GM12891 (cell line): ENCODE data around the gene ZNF592.

Experiments
- DNase-seq: peaks from one replicate; pipeline ENCODE4 v3.0.0; 2011; ENCODE audit warnings: low spot score; ENCODE audit not compliant: insufficient read length
- FAIRE-seq: peaks from 2 replicates; lab custom pipeline; 2011; peaks lifted over from hg19 to GRCh38; lab: Jason Lieb, UNC
- PAX5 ChIP-seq: IDR thresholded peaks from 2 replicates; pipeline ENCODE4 v1.6.1; 2011; ENCODE audit warnings: low read length, moderate library complexity, mild to moderate bottlenecking; ENCODE audit not compliant: insufficient read depth, severe bottlenecking
- POLR2A ChIP-seq: IDR thresholded peaks from 2 replicates; pipeline ENCODE4 v1.6.1; 2011; ENCODE audit warnings: low read depth, low read length, control low read depth
- POLR2AphosphoS5 ChIP-seq: IDR thresholded peaks from 2 replicates; pipeline ENCODE4 v1.6.1; 2011; ENCODE audit warnings: low read depth, low read length, control low read depth
- POU2F2 ChIP-seq: IDR thresholded peaks from 2 replicates; pipeline ENCODE4 v1.6.1; 2011; ENCODE audit warnings: low read depth, mild to moderate bottlenecking, control low read depth, low read length, moderate library complexity
- SPI1 ChIP-seq: IDR thresholded peaks from 2 replicates; pipeline ENCODE4 v1.6.1; 2011; ENCODE audit warnings: low read depth, low read length, control low read depth
- TAF1 ChIP-seq: IDR thresholded peaks from 2 replicates; pipeline ENCODE4 v1.6.1; 2011; ENCODE audit warnings: low read depth, low read length, control low read depth

The ZNF592 gene

DNA sequence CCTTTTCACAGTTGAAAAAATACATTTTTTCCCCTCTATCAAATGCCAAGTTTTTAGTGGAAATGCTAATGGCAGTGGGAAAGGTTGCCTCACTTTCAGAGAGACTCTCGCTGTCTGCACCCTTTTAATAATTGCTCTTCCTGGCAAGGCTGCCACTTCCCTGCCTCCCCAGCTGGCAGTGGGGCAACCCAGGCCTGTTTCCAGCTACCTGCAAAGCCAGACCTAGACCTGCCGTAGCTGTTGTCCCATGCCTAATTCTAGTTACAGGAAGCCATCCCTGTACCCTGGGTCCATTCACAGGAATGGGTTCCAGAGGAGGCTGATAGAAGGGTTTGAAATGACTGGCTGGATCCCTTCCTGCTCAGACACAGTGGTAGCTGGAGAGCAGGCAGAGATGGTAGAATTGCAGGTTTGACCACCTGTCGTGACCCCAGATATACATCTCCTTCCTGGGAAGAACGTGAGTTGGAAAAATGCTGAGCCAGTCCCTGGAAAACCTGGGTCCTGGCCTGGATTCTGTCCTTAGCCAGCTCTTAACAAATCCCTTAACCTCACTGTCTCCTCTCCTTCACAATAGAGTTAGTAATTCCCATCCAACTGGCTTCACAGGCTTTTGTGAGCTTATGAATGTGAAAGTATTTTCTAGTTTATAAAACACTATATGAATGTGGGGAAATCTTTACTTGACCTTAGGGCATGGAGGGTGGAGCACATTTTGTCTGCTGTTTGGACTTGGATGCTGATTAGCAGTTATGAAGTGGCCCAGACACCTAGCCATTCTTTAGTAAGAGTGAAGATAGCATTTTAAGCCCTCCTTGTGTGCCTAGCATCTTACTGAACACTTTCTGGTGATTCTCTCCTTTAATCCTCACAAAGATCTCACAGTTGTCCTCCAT is 55.9 kb downstream of the ZNF592 start:
- DNase-seq (no peak), FAIRE-seq (no peak)
- TF ChIP-seq POU2F2, result no peak
- TF ChIP-seq TAF1, result no peak
- TF ChIP-seq PAX5, result no peak
- no peak for TF ChIP-seq POLR2A
- no peak for TF ChIP-seq POLR2AphosphoS5
- TF ChIP-seq SPI1, result no peak

DNA sequence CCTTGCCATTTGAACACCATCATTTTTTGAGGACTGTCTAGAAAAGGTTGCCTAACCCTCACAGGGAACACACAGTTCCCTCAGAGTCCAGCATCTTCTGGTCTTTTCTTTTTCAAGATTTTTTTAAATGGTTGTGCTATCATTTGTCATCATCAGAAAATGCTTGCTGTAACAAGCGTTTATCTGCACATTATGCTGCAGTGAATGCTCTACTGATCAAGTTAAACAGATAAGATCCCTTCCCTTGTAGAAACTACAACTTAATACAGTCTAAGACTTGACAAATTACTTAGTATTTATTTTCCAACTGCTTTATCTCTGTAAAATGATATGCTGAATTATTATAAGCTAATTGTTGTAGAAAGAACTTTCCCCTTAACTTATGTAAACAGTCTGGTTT is 56.8 kb downstream of the ZNF592 start:
- FAIRE-seq (no peak), DNase-seq (no peak)

DNA sequence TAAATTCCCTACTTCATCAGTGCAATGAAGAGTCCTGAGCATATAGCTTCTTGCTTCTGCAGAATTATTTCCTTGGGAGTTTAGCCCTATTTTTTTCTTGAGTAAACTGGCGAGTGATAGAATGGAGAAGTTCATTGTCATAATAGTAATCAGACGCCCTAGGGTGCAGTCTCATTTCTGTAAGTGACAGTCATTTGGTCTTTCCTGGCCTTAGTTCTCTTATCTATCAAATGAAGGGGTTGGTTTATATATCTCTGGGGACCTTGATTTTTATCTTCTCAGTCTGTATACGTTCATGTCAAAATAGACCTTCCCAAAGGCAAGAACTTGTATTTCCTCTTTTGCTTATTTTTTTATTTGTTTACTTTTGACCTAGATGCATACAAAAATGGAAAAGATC is 58.8 kb downstream of the ZNF592 start:
- DNase-seq, result no peak
- TF ChIP-seq TAF1 (no peak), POU2F2 (no peak), SPI1 (no peak), PAX5 (no peak), POLR2A (no peak)
- FAIRE-seq, result no peak

More for the DNA sequence above, 56.8 kb downstream of the ZNF592 start:
- TF ChIP-seq TAF1 (no peak), POLR2AphosphoS5 (no peak), PAX5 (no peak), POLR2A (no peak), SPI1 (no peak), POU2F2 (no peak)

DNA sequence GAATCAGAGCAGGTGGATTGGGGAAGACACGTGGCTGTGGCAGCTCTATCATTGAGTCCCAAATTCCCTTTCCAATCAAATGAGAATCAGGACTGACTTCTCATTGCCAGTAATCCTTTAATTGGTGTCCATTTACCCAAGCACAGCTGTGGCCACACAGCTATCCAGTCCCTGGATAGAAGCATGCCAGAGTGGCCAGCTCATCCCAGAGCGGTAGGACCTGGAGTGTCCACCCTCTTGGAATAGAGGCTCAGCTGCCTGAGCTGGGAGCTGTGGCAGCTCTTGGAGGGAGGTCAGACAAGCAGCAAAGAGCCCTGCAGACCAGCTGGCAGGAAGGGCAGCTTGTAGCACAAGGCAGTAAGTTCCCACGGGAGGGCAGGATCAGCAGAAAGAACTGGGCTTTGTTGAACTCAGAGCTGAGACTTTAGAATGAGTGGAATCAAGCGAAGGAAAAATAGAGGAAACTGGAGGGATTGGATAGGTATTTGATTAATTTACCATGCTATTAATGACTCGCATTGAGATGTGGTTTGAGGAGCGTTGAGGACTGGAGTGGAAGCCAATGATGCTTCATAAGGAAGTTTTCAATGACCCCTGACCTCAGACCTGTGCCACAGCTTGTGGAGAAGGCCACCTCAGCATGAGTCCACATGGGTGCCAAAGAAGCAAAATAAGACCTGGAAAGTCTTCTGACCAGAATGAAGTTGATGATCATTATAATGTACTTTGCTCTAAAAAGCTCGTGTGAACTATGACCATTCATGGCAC is 61.9 kb downstream of the ZNF592 start:
- no peak for DNase-seq
- TF ChIP-seq PAX5, result no peak
- no peak for TF ChIP-seq SPI1
- TF ChIP-seq POLR2AphosphoS5, result no peak
- no peak for TF ChIP-seq POU2F2
- TF ChIP-seq TAF1, result no peak
- TF ChIP-seq POLR2A, result no peak
- FAIRE-seq, result no peak

DNA sequence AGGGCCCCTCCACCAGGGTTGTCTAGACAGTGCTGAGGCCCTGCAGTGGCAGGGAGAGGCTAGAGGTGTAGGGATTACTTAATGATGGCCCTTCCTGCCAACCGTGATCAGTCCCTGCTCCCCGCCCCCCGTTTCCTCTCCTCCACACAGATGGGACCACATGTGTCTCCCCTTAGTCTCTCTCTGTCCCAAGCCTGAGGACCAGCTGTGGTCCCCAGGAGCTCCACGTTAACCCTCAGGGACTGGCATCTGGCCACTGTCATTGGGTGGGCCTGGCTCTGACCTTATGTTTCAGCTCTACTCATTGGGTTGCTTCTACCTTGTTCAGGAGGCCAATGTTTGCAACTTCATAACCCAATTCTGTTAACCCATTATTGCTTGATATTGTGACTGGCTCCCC is 62.8 kb downstream of the ZNF592 start:
- no peak for TF ChIP-seq PAX5
- no peak for TF ChIP-seq POU2F2
- TF ChIP-seq POLR2A, result no peak
- TF ChIP-seq SPI1, result no peak
- TF ChIP-seq TAF1, result no peak
- no peak for TF ChIP-seq POLR2AphosphoS5
- DNase-seq, result no peak
- no peak for FAIRE-seq

DNA sequence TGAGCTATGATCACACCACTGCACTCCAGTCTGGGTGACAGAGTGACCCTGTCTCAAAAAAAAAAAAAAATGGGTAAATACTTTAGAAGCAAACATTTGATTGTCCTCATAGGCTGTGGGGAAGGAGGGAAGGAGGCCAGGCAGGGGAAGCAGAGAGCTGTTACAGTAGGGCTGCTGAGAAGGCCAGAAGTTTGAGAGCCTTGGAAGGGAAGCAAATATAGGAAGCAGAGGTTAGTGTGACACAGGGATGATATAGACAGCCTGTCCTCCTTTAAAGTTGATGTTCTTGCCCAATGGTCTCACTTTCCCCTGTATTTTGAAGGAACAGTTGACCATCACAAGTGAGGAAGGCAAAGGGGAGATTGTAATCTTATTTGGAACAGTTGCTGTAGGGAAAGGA is 63.4 kb downstream of the ZNF592 start:
- DNase-seq, result no peak
- no peak for FAIRE-seq
- no peak for TF ChIP-seq POLR2AphosphoS5
- no peak for TF ChIP-seq PAX5
- TF ChIP-seq TAF1, result no peak
- no peak for TF ChIP-seq POU2F2
- TF ChIP-seq SPI1, result no peak
- no peak for TF ChIP-seq POLR2A

DNA sequence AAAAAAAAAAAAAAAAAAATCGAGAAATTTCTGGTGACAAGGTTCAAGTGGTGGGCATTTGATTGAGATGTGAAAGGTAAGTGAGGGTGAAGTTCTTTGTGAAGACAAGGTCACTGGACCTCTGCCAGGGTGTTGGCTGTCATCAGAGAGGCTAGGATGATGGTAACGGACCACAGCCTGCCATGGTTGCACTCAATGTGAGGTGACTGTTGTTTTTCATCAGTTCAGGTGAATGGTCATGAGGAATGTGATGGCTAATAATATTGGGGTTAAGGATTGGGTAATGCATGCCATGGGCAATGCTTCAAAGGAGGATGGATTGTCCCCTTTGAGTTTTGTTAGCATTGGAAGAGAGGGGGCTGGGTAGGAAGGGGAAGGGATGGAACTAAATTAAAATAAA is 64.5 kb downstream of the ZNF592 start:
- FAIRE-seq (peak; percentile 23), DNase-seq (no peak)
- TF ChIP-seq POLR2AphosphoS5 (no peak), TAF1 (no peak), POLR2A (no peak), SPI1 (no peak)

DNA sequence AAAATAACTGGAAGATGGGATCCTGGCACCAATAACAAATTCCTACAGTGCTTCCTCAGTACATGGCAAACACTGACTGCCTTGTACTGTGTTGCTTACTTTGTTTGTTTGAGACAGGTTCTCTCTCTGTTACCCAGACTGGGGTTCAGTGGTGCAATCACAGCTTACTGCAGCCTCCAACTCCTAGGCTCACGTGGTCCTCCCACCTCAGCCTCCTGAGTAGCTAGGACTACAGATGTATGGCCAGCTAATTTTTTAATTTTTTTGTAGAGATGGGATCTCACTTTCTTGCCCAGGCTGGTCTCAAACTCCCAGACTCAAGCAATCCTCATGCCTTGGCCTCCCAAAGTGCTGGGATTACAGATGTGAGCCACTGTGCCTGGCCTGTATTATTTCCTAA is 65.0 kb downstream of the ZNF592 start:
- no peak for TF ChIP-seq POLR2AphosphoS5
- no peak for TF ChIP-seq PAX5
- no peak for TF ChIP-seq SPI1
- no peak for TF ChIP-seq POLR2A
- TF ChIP-seq POU2F2, result no peak
- no peak for TF ChIP-seq TAF1
- DNase-seq, result no peak
- no peak for FAIRE-seq

DNA sequence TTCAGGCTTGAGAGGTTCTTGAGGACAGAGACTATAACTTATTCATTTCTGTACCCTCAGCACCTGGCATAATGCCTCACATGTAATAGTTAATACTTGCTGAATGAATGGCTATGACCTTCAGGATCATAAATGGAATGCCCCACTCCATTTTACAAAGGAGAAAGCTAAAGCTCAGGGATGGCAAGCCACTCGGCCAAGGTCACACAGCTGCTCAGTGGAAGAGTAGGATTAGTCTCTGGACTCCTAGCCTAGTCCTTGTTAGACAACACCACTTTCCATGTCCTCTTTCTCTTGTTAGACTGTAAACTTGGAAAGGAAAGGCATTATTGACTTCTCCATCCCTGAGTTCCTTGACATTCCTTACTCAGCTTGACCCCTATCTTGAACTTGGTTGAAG is 65.5 kb downstream of the ZNF592 start:
- TF ChIP-seq SPI1 (no peak), TAF1 (no peak), PAX5 (no peak), POLR2AphosphoS5 (no peak), POLR2A (no peak), POU2F2 (no peak)
- FAIRE-seq (no peak), DNase-seq (no peak)

DNA sequence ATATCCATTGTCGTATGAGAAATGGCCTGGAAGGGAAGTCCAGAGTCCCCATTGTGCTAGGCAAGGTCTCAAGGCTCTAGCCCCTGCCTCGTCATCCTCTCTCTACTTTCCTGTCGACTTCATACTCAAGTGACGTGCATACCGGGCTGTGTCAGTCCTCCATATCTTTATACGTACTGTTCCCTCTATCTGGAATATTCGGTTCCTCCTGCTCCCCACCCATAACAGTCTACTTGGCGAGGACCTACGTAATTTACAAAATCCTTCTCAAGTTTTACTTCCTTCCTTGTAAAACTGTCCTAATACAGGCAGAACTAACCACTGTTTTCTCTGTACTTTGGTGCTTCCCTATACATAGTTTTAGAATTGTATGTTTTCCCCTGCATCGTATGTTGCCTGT is 66.5 kb downstream of the ZNF592 start:
- TF ChIP-seq PAX5, result no peak
- TF ChIP-seq POU2F2, result no peak
- TF ChIP-seq POLR2A, result no peak
- TF ChIP-seq TAF1, result no peak
- TF ChIP-seq POLR2AphosphoS5, result no peak
- TF ChIP-seq SPI1, result no peak
- FAIRE-seq, result no peak
- DNase-seq, result no peak
